Urinary bladder (tissue), 4 donors: ENCODE data around the gene C11orf91. TPM values are rescaled to one million over a fixed set of nuclear protein-coding genes. Genes with fewer than 3 reads are reported as not detected.

Experiments used
- DNase-seq: peaks from one replicate; pipeline ENCODE4 v3.0.0-alpha.2; 2015; ENCODE audit errors: extremely low spot score
- H3K27ac ChIP-seq: one replicate; pipeline ENCODE4 v1.5.1; 2013; ENCODE audit warnings: low read depth, mild to moderate bottlenecking, moderate library complexity
- H3K36me3 ChIP-seq: one replicate; pipeline ENCODE4 v1.6.1; 2013; ENCODE audit warnings: mild to moderate bottlenecking, moderate library complexity; ENCODE audit not compliant: insufficient read depth
- H3K4me1 ChIP-seq: one replicate; pipeline ENCODE4 v1.6.1; 2013; ENCODE audit warnings: mild to moderate bottlenecking, moderate library complexity; ENCODE audit not compliant: insufficient read depth
- H3K4me3 ChIP-seq: one replicate; pipeline ENCODE4 v1.5.1; 2013; ENCODE audit warnings: low read depth, low read length
- WGBS: extraction: QIAGEN DNeasy Blood & Tissue Kit; methylation state at CpG from one replicate; pipeline ENCODE4 v1.1.7; 2013; 5-methylcytosine and 5-hydroxymethylcytosine counted together
- polyA plus RNA-seq: library from polyadenylated mRNA; stranded (reverse); fragments of 200-250 nt; gene quantifications from one replicate; pipeline ENCODE4 v1.2.3, GENCODE V29; 2013
- total RNA-seq: library from RNA; depleted of rRNA; stranded (reverse); fragments of >200 nt; gene quantifications from one replicate; pipeline ENCODE4 v1.2.3, GENCODE V29; 2014
- donor health status: healthy with polysubstance abuse.
- donor health status: healthy.

Gene C11orf91, protein sequence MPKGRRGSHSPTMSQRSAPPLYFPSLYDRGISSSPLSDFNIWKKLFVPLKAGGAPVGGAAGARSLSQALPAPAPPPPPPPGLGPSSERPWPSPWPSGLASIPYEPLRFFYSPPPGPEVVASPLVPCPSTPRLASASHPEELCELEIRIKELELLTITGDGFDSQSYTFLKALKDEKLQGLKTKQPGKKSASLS
- not detected for total RNA-seq
- not detected for polyA plus RNA-seq

- WGBS = under 1% methylated on average over 72 of the region's 72 CpGs
- DNase-seq = peak; percentile 93
- Histone ChIP-seq H3K4me1 (no peaks in the 10 kb centered on the region), H3K4me3 (peak within 1 kb of the TSS; percentile 38), H3K27ac (no peak within 1 kb of the TSS), H3K36me3 (no peaks in the 10 kb centered on the region)
Measured at GRCh38 chr11:33700502-33701271, at the start of gene C11orf91. Gene C11orf91, minus strand, starts transcription at chr11:33700826. Its CDS starts 86 bp downstream, at chr11:33700740.

DNA sequence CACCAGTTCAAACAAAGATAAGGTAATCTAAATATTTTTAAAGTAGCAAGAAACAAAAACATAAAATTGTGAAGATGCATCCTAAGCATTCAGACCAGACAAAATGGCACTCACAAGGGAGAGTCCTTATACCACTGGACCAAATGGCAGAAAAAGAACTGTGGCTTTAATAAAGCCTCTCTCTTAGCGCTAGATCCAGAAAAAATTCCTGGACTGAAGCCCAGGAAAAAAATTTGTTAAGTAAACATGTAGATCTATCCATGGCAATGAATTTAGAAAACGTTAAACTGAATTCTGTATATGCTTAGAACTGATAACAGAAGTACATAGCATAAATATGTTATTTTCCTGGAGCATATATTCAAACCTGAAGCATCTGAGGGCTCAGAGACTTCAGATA is 47.4 kb upstream of the C11orf91 start:
- no peaks in the 10 kb centered on the region for H3K4me1 ChIP-seq
- H3K27ac ChIP-seq = no peak overlapping the region
- no peak for DNase-seq
- no peaks in the 10 kb centered on the region for H3K36me3 ChIP-seq
- WGBS = 11% methylated on average over 2 of the region's 2 CpGs
- H3K4me3 ChIP-seq = no peak overlapping the region

DNA sequence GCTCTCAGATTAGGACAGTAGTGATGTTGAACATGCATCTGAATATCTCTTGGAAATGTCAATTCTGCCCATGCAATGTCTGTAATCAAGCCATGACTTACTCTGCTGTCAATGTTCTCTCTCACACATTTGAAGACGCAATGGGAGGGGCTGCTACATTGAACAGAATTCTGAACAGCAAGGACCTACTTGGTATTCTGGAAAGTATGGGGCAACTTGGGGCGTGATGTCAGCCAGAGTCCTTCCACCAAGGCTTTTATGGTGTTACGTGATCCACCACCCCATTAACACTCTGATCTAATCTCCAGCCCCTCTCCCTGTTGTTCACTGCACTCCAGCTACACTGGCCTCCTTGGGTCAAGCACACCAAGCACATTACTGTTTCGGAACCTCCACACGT is 42.7 kb upstream of the C11orf91 start:
- no peaks in the 10 kb centered on the region for H3K4me1 ChIP-seq
- peaks cover 2% of the 10 kb centered on the region for H3K36me3 ChIP-seq
- 87% methylated on average over 5 of the region's 5 CpGs for WGBS
- no peak overlapping the region for H3K4me3 ChIP-seq
- no peak overlapping the region for H3K27ac ChIP-seq
- DNase-seq = no peak

- Histone ChIP-seq H3K27ac (no peak overlapping the region), H3K4me1 (no peaks in the 10 kb centered on the region), H3K4me3 (no peak overlapping the region), H3K36me3 (peaks cover 2% of the 10 kb centered on the region)
- DNase-seq = no peak
- 81% methylated on average over 3 of the region's 3 CpGs for WGBS
Measured at GRCh38 chr11:33742249-33742851, 41.7 kb upstream of the C11orf91 start.

- no peak overlapping the region for H3K27ac ChIP-seq
- no peak overlapping the region for H3K4me3 ChIP-seq
- WGBS = 88% methylated on average over 7 of the region's 7 CpGs
- peaks cover 2% of the 10 kb centered on the region for H3K36me3 ChIP-seq
- H3K4me1 ChIP-seq = no peaks in the 10 kb centered on the region
- no peak for DNase-seq
Measured at GRCh38 chr11:33741806-33742205, 41.2 kb upstream of the C11orf91 start.

DNA sequence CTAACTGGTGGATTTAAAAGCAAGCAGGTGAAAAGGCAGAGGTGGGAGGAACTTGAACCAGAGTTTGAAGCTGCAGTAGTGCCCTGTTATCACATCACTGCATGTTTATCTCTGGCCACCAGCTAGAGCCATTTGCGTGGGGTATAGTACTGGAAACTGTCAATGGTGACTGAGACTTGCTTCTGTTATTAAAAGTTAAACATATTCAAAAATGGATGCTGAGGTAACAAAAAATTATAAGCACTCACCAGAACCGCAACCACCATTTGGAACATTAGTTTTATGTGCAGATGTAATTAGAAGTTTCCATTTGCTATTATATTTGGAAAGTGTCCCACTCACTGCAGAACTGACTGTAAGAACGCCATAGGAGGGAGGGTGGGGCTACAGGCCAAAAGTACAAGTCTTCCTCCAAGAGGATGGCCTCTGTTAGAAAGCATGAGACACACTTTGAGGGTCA is 36.8 kb upstream of the C11orf91 start:
- Histone ChIP-seq H3K4me3 (no peak overlapping the region), H3K27ac (no peak overlapping the region), H3K4me1 (no peaks in the 10 kb centered on the region), H3K36me3 (no peaks in the 10 kb centered on the region)
- 47% methylated on average over 3 of the region's 3 CpGs for WGBS
- no peak for DNase-seq

- peak; percentile 78 for DNase-seq
- 1% methylated on average over 48 of the region's 48 CpGs for WGBS
- Histone ChIP-seq H3K4me3 (peak within 1 kb of the TSS; percentile 89), H3K36me3 (no peaks in the 10 kb centered on the region), H3K27ac (peak within 1 kb of the TSS; percentile 93), H3K4me1 (no peaks in the 10 kb centered on the region)
Measured at GRCh38 chr11:33736148-33736812, 35.7 kb upstream of the C11orf91 start, which contains the start of gene CD59. Gene CD59, minus strand, starts transcription at chr11:33736423. Its CDS starts 13,978 bp downstream, at chr11:33722445.

GRCh38 chr11:33735271-33736147 is 34.9 kb upstream of the C11orf91 start:
- Histone ChIP-seq H3K4me3 (peak overlapping the region; percentile 89), H3K36me3 (no peaks in the 10 kb centered on the region), H3K4me1 (no peaks in the 10 kb centered on the region), H3K27ac (peak overlapping the region; percentile 93)
- no peak for DNase-seq
- 2% methylated on average over 53 of the region's 53 CpGs for WGBS

- WGBS = 11% methylated on average over 15 of the region's 15 CpGs
- H3K4me1 ChIP-seq = no peaks in the 10 kb centered on the region
- H3K36me3 ChIP-seq = no peaks in the 10 kb centered on the region
- H3K27ac ChIP-seq = peak overlapping the region; percentile 39
- peak overlapping the region; percentile 89 for H3K4me3 ChIP-seq
- no peak for DNase-seq
Measured at GRCh38 chr11:33734441-33735270, 34.0 kb upstream of the C11orf91 start.

DNA sequence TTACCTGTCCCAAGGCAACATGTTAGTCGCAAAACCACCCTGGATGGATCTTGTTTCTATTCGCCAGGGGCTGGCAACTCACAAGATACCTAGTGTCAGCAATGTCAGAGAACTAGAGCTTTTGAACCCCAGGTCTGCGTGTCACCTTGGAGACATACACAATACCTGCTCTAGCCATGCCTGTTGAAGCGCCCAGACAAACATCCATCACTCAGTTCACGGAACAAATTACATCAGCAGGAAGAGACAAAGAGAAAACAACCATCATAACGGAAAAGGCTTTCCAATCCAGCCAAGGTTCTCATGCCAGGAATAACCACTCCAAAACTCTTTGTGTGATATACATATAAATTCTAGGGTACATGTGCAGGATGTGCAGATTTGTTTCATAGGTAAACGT is 33.4 kb upstream of the C11orf91 start:
- WGBS = 70% methylated on average over 7 of the region's 7 CpGs
- Histone ChIP-seq H3K36me3 (no peaks in the 10 kb centered on the region), H3K27ac (no peak overlapping the region), H3K4me1 (no peaks in the 10 kb centered on the region), H3K4me3 (peak overlapping the region; percentile 89)
- no peak for DNase-seq

DNA sequence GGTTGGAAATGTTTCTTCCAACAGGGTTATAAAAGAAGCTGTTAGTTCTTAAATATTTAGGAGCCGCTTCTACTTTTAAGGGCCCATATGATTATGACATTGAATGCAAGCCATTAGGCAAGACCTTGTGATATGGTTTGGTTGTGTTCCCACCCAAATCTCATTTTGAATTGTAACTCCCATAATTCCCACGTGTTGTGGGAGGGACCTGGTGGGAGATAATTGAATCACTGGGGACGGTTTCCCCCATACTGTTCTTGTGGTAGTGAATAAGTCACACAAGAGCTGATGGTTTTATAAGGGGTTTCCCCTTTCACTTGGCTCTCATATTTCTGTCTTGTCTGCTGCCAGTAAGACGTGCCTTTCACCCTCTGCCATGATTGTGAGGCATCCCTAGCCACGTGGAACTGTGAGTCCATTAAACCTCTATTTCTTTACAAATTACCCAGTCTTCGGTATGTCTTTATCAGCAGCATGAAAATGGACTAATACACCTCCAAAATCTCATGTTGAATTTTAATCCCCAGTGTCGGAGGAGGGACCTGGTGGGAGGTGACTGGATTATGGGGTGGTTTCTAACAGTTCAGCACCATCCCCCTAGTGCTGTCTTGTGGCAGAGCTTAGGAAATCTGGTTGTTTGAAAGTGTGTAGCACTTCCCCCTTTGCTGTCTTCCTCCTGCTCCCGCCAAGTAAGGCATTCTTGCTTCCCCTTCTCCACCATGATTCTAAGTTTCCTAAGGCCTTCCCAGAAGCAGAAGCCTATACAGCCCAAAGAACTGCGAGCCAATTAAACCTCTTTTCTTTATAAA is 31.3 kb upstream of the C11orf91 start:
- no peaks in the 10 kb centered on the region for H3K4me1 ChIP-seq
- no peak overlapping the region for H3K4me3 ChIP-seq

More for the DNA sequence above, 31.3 kb upstream of the C11orf91 start:
- Histone ChIP-seq H3K36me3 (no peaks in the 10 kb centered on the region), H3K27ac (no peak overlapping the region)
- no peak for DNase-seq
- WGBS = 70% methylated on average over 9 of the region's 9 CpGs
